Stimulated activated naive B cell treated with anti-CD40 and anti-IgM and Interleukin-4, amounts not matched to agents 10 μg/mL and 1 μg/mL and 100 μg/mL, for 72 hours (primary cell): ENCODE measurements around the gene TGFBR3L.

Experiments
- ATAC-seq, 2 donors: fragments of 150-1000 bp; cut with Tn5 transposase; replicated peaks; 2 replicates each; pipeline ENCODE4 v1.10.0; 2021; ENCODE audit warnings: moderate library complexity in 1 of 2
- DNase-seq: peaks from one replicate; pipeline ENCODE4 v3.0.0; 2021
- H3K27ac Mint-ChIP-seq: one replicate; pipeline ENCODE4 v1.8.0; 2022; ENCODE audit warnings: mild to moderate bottlenecking, mixed read lengths
- H3K27me3 Mint-ChIP-seq, 2 donors: one replicate each; pipeline ENCODE4 v1.8.0; 2022; ENCODE audit warnings: mixed read lengths in 2 of 2
- H3K36me3 Mint-ChIP-seq, 2 donors: one replicate each; pipeline ENCODE4 v1.8.0; 2022; ENCODE audit warnings: mixed read lengths in 2 of 2, mild to moderate bottlenecking in 1 of 2
- H3K4me1 Mint-ChIP-seq, 2 donors: one replicate each; pipeline ENCODE4 v1.8.0; 2022; ENCODE audit warnings: mixed read lengths in 2 of 2, mild to moderate bottlenecking in 1 of 2
- H3K4me3 Mint-ChIP-seq, 2 donors: one replicate each; pipeline ENCODE4 v1.8.0; 2022; ENCODE audit warnings: mild to moderate bottlenecking in 2 of 2, mixed read lengths in 2 of 2, moderate library complexity in 1 of 2
- H3K9me3 Mint-ChIP-seq, 2 donors: one replicate each; pipeline ENCODE4 v1.8.0; 2022; ENCODE audit warnings: mixed read lengths in 2 of 2, mild to moderate bottlenecking in 1 of 2

Gene TGFBR3L

DNA sequence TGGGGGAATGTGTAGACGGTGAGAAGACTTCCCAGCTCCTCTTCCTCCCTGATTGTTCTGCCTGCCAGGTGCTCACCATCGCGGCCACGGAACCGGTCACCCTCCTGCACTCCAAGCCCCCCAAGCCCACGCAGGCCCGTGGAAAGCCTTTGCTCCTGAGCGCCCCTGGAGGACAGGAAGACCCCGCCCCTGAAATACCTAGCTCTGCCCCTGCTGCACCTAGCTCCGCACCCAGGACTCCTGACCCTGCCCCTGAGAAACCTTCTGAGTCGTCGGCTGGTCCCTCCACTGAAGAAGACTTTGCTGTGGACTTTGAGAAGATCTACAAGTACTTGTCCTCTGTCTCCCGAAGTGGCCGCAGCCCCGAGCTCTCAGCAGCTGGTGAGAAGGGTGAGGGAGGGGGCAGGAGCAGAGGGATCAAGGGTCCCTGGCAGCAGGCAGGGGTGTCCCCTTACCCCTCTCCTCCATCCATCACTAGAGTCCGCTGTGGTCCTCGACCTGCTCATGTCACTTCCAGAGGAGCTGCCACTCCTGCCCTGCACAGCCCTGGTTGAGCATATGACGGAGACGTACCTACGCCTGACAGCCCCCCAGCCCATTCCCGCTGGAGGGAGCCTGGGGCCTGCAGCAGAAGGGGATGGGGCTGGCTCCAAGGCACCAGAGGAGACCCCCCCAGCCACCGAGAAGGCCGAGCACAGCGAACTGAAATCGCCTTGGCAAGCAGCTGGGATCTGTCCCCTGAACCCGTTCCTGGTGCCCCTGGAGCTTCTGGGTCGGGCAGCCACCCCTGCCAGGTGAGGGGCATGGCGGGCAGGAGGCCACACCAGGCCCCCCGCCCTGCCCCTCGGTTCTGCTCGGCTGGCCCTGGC, 7.6 kb downstream of the TGFBR3L start:
- no peak overlapping the region for H3K27ac Mint-ChIP-seq
- ATAC-seq (no peak), DNase-seq (no peak)
- H3K4me1 Mint-ChIP-seq, result peaks cover 34 to 54% of the 10 kb centered on the region in 2 donors
- peaks cover 15 to 37% of the 10 kb centered on the region in 2 donors for H3K27me3 Mint-ChIP-seq
- peak overlapping the region; percentile 37 to 48 for H3K4me3 Mint-ChIP-seq
- no peaks in the 10 kb centered on the region for H3K9me3 Mint-ChIP-seq
- peaks cover 15 to 22% of the 10 kb centered on the region in 2 donors for H3K36me3 Mint-ChIP-seq

DNA sequence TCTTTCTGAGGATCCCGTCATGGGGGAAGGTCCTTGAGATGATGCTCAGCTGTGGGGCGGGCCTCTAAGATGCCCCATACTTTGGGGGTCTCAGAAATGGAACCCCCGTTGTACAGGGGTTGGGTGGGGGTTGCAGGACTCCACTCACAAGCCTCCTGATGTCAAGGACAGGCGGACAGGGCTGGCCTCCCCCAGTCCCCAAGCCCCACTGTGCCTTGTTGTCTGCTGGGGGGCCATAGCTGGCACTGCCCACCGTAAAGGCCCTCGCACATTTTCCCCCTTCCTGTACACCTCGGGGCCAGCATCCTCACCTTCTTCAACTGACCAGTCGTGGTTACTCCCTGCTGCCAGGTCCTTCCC, 8.2 kb downstream of the TGFBR3L start:
- H3K27ac Mint-ChIP-seq, result peak overlapping the region; percentile 63
- H3K9me3 Mint-ChIP-seq, result no peaks in the 10 kb centered on the region
- peaks cover 33 to 52% of the 10 kb centered on the region in 2 donors for H3K4me1 Mint-ChIP-seq
- peaks cover 13 to 32% of the 10 kb centered on the region in 2 donors for H3K27me3 Mint-ChIP-seq
- no peak for DNase-seq
- ATAC-seq, result no peak
- no peak overlapping the region for H3K4me3 Mint-ChIP-seq
- H3K36me3 Mint-ChIP-seq, result peaks cover 15 to 26% of the 10 kb centered on the region in 2 donors

DNA sequence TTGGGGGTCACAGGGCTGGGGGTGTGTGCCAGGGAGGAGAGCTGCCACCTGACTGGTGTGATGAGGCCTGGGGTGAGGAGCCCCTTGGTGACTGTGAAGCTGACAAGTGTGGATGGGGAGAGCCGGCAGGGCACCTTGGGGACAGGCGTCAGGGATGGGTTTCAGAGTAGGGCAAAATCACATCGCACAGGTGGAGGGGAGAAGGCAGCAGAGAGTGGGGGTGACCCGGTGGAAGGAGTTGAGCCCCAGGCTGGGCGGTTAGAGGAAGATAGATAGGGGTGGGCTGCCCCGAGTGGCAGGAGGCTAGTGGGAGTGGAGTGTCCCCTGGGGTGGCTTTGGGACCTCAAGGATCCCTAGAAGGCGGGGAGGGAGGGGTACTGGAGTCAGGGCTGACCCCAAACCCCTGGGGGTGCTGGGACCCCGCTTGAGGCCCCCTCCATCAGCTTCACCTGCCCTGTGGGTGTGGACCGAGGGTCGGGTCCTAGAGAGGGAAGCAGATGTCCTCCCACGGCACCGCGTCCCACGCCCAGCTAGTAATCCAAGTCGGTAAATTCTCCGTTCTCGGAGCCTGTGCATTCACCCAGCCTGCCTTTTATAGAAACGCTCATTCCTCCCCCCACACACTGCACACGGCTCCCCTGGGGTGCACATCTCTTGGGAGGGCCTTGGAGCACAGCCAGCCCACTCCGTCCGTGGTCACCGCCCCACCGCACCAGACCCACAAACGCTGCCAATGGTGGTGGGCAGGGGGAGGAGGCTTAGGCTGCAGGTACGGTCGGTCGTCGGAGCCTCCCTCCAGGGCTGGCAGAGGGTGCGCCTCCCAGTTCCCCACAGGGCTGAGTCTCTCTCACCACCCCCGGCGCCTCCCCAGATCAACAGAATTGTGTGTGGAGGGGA, 8.9 kb downstream of the TGFBR3L start:
- ATAC-seq, result no peak

GRCh38 chr19:7924241-7924640, 9.6 kb downstream of the TGFBR3L start:
- DNase-seq (no peak), ATAC-seq (no peak)
- Mint-ChIP-seq H3K4me3 (peak overlapping the region in 1 of 2 donors; percentile 75), H3K9me3 (no peaks in the 10 kb centered on the region), H3K4me1 (peaks cover 33 to 54% of the 10 kb centered on the region in 2 donors), H3K36me3 (peaks cover 27 to 38% of the 10 kb centered on the region in 2 donors), H3K27ac (peak overlapping the region; percentile 59), H3K27me3 (peaks cover 7 to 18% of the 10 kb centered on the region in 2 donors)

More for the DNA sequence above, 8.9 kb downstream of the TGFBR3L start:
- Mint-ChIP-seq H3K36me3 (peaks cover 22 to 33% of the 10 kb centered on the region in 2 donors), H3K9me3 (no peaks in the 10 kb centered on the region), H3K4me1 (peaks cover 33 to 52% of the 10 kb centered on the region in 2 donors), H3K4me3 (no peak overlapping the region), H3K27ac (peak overlapping the region; percentile 63), H3K27me3 (peaks cover 8 to 25% of the 10 kb centered on the region in 2 donors)
- DNase-seq, result no peak

DNA sequence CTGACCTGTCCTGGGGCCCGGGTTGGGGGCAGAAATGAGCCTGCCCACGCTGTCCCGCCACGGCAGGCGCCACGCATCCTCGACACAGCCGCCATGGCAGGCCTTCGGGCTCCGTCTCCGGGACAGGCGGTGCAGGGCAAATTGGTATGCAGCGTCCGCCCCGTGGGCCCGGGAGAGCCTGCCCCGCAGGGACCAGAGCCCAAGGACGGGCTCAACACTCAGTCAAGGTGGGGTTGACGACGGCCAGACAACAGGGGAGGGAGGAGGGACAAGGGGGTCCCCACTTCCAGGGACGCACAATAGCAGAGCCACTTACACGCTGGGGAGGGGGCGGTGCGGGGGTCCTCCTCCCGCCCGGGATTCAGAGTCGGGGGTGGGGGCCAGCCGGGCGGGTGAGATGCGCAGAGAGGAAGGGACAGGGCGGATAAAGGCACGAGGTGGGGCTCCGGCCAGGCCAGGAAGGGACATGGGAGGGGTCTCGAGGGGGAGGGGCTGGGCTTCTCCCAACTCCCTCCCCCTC, 10.1 kb downstream of the TGFBR3L start:
- H3K4me3 Mint-ChIP-seq, result no peak overlapping the region
- peaks cover 31 to 41% of the 10 kb centered on the region in 2 donors for H3K36me3 Mint-ChIP-seq
- peaks cover 4 to 14% of the 10 kb centered on the region in 2 donors for H3K27me3 Mint-ChIP-seq

GRCh38 chr19:7925171-7925851, 10.7 kb downstream of the TGFBR3L start:
- H3K9me3 Mint-ChIP-seq, result no peaks in the 10 kb centered on the region
- DNase-seq (peak; percentile 63), ATAC-seq (peak; percentile 43 to 51)
- H3K36me3 Mint-ChIP-seq, result peaks cover 31 to 39% of the 10 kb centered on the region in 2 donors
- H3K4me1 Mint-ChIP-seq, result peaks cover 26 to 49% of the 10 kb centered on the region in 2 donors
- peak overlapping the region; percentile 83 to 84 for H3K4me3 Mint-ChIP-seq
- peaks cover 0 to 8% of the 10 kb centered on the region in 2 donors for H3K27me3 Mint-ChIP-seq
- H3K27ac Mint-ChIP-seq, result peak overlapping the region; percentile 92

More for the DNA sequence above, 10.1 kb downstream of the TGFBR3L start:
- Mint-ChIP-seq H3K4me1 (peaks cover 31 to 54% of the 10 kb centered on the region in 2 donors), H3K27ac (no peak overlapping the region), H3K9me3 (no peaks in the 10 kb centered on the region)
- DNase-seq (no peak), ATAC-seq (no peak)

DNA sequence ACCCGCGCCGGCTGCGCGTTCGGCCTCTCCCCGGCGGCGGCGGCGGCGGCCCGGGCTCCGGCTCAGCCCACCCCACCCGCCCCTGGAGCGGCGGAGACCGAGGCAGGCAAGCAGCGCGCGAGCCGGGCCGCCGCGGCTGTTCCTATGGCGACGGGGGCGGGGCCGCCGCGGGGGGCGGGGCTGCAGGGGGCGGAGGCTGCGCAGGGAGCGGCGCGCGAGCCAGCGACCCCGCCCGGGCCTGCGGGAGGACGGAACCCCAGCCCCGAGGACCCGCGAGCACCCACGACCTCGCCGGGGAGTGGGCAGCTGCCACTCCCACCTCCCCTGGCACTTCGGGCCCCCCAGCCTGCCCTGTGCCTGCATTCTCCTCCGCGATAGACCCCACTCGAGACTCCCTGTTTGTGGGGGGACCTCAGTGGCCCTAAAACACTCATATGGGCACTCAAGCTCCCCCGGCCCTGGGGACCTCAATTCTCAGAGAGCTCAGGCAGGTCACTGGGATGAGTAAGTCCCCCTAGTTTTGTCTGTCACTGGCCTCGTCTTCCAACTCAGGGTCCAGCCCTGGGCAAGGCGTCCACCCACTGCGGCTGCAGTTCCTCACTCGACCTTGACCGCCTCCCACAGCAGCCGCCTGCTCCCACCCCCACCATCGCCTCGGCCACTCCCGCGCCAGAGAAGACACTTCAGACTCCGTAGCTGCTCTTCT, 11.5 kb downstream of the TGFBR3L start, which contains the start of gene CTXN1:
Gene CTXN1 (minus strand): TSS at position 115 of the 706 bp plus-strand sequence. CDS start 597 bp downstream, outside the sequence.
- Mint-ChIP-seq H3K27ac (peak within 1 kb of the TSS; percentile 92), H3K36me3 (peaks cover 31 to 47% of the 10 kb centered on the region in 2 donors), H3K4me1 (peaks cover 24 to 43% of the 10 kb centered on the region in 2 donors), H3K27me3 (peaks cover 0 to 8% of the 10 kb centered on the region in 2 donors), H3K4me3 (peak within 1 kb of the TSS; percentile 83 to 84), H3K9me3 (no peaks in the 10 kb centered on the region)
- ATAC-seq (peak; percentile 52 to 63), DNase-seq (no peak)

GRCh38 chr19:7926727-7927604, 12.3 kb downstream of the TGFBR3L start:
- peak overlapping the region; percentile 80 to 81 for H3K4me3 Mint-ChIP-seq
- peak overlapping the region; percentile 86 for H3K27ac Mint-ChIP-seq
- H3K36me3 Mint-ChIP-seq, result peaks cover 36 to 51% of the 10 kb centered on the region in 2 donors
- ATAC-seq (no peak), DNase-seq (no peak)
- peaks cover 18 to 35% of the 10 kb centered on the region in 2 donors for H3K4me1 Mint-ChIP-seq
- no peaks in the 10 kb centered on the region for H3K9me3 Mint-ChIP-seq
- H3K27me3 Mint-ChIP-seq, result peaks cover 0 to 8% of the 10 kb centered on the region in 2 donors

GRCh38 chr19:7927605-7928333, 13.1 kb downstream of the TGFBR3L start:
- peaks cover 0 to 8% of the 10 kb centered on the region in 2 donors for H3K27me3 Mint-ChIP-seq
- H3K4me3 Mint-ChIP-seq, result no peak overlapping the region
- peaks cover 14 to 30% of the 10 kb centered on the region in 2 donors for H3K4me1 Mint-ChIP-seq
- no peaks in the 10 kb centered on the region for H3K9me3 Mint-ChIP-seq
- DNase-seq (no peak), ATAC-seq (no peak)
- no peak overlapping the region for H3K27ac Mint-ChIP-seq
- peaks cover 36 to 49% of the 10 kb centered on the region in 2 donors for H3K36me3 Mint-ChIP-seq

GRCh38 chr19:7928334-7928706, 13.7 kb downstream of the TGFBR3L start:
- peaks cover 0 to 8% of the 10 kb centered on the region in 2 donors for H3K27me3 Mint-ChIP-seq
- DNase-seq (no peak), ATAC-seq (no peak)
- peaks cover 12 to 30% of the 10 kb centered on the region in 2 donors for H3K4me1 Mint-ChIP-seq
- H3K4me3 Mint-ChIP-seq, result no peak overlapping the region
- no peaks in the 10 kb centered on the region for H3K9me3 Mint-ChIP-seq
- peak overlapping the region; percentile 47 for H3K27ac Mint-ChIP-seq
- H3K36me3 Mint-ChIP-seq, result peaks cover 32 to 48% of the 10 kb centered on the region in 2 donors

GRCh38 chr19:7928741-7929701, 14.4 kb downstream of the TGFBR3L start:
- peaks cover 12 to 30% of the 10 kb centered on the region in 2 donors for H3K4me1 Mint-ChIP-seq

More at GRCh38 chr19:7928741-7929701, 14.4 kb downstream of the TGFBR3L start:
- peak; percentile 57 for ATAC-seq
- Mint-ChIP-seq H3K27ac (peak overlapping the region; percentile 21), H3K36me3 (peaks cover 33 to 50% of the 10 kb centered on the region in 2 donors), H3K27me3 (peaks cover 0 to 8% of the 10 kb centered on the region in 2 donors), H3K9me3 (no peaks in the 10 kb centered on the region), H3K4me3 (no peak overlapping the region)
- DNase-seq, result peak; percentile 57
